GM19455 (cell line): Measurements from ENCODE around the gene PLXNA1.

Source experiments
- ATAC-seq: cut with Tn5 transposase; IDR thresholded peaks from one replicate; pipeline ENCODE4 v1.9.1; 2021; ENCODE audit not compliant: unreplicated experiment

Gene PLXNA1

DNA sequence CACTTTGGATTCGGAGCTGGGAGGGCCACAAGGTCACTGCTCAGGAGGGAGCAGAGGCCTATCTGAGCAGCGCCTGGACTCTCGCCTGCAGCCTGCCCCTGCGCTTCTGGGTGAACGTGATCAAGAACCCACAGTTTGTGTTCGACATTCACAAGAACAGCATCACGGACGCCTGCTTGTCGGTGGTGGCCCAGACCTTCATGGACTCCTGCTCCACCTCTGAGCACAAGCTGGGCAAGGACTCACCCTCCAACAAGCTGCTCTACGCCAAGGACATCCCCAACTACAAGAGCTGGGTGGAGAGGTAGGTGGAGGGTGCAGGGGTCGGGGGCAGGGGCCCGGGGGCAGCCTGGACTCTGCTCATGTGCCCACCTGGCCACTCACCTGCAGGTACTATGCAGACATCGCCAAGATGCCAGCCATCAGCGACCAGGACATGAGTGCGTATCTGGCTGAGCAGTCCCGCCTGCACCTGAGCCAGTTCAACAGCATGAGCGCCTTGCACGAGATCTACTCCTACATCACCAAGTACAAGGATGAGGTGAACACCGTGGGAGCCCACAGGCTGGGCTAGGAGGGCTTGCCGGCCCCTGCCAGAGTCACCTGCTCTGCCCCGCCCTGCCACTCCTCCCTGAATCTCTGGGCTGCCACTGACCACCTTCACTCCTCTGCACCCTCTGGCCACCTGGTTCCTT is 49.5 kb downstream of the PLXNA1 start:
- no peak for ATAC-seq
